Measurements from ENCODE around the gene ALPP.

DNA sequence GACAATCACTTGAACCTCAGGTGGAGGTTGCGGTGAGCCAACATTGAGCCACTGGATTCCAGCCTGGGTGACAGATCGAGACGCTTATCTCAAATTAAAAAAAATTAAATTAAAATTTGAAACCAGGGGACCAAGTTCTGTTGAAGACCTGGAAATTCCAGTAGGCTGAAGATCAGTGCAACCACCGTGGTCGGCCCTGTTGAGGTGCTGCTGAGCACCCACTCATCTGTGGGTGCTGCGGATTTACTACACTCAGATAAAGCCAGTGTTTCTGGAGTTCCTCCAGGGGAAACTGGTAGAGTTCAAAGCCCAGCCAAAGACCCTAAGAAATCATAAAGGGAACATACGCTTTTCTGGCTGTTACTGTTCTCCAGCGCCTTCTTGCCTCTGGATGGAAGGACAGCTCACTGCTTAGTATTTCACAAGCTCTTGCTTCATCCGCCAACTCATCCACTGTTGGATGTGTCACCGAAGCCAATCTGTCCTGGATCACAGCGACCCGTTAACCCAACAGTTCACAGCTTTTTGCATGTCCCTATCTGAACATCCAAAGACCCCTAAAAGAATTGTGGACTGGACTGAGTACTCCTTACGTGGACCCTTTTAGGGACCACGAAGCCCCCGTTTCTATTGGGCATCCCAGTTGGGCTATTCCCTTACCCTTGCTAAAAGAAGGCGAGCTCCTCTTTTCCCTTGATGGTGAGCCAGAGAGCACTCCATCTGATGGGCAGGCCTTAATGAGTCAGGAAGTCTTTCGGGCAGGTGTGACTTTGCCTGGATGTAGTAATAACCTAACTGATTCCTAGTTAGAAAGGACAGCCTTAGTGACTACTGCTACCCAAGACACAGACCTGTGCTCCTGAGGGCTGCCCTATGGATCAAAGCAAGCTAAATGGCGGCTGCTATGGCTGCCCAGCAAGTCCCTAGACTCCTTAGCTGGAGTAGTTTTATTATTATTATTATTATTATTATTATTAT, 6.0 kb upstream of the ALPP start:
- TF ChIP-seq, protein P1, sequence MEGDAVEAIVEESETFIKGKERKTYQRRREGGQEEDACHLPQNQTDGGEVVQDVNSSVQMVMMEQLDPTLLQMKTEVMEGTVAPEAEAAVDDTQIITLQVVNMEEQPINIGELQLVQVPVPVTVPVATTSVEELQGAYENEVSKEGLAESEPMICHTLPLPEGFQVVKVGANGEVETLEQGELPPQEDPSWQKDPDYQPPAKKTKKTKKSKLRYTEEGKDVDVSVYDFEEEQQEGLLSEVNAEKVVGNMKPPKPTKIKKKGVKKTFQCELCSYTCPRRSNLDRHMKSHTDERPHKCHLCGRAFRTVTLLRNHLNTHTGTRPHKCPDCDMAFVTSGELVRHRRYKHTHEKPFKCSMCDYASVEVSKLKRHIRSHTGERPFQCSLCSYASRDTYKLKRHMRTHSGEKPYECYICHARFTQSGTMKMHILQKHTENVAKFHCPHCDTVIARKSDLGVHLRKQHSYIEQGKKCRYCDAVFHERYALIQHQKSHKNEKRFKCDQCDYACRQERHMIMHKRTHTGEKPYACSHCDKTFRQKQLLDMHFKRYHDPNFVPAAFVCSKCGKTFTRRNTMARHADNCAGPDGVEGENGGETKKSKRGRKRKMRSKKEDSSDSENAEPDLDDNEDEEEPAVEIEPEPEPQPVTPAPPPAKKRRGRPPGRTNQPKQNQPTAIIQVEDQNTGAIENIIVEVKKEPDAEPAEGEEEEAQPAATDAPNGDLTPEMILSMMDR (IDR thresholded peaks at IDR 0.05) = no peak
- TF ChIP-seq POLR2A (IDR thresholded peaks at IDR 0.05; ENCODE audit: low read depth) (no peak), POLR2AphosphoS5 (IDR thresholded peaks at IDR 0.05) (no peak), EP300 (IDR thresholded peaks at IDR 0.05) (no peak)

Data from esophagus muscularis mucosa (tissue), 4 donors.